Effector memory CD8-positive, alpha-beta T cell (primary cell): ENCODE data around the gene ADGRG2.
A peak's percentile ranks its signal among the peaks of the same experiment; 100 is the strongest.

Experiments
- ATAC-seq: fragments of 150-1000 bp; cut with Tn5 transposase; replicated peaks from 2 replicates; pipeline ENCODE4 v1.10.0; 2021; ENCODE audit warnings: mild to moderate bottlenecking, moderate library complexity
- DNase-seq, 3 experiments: peaks; one replicate each; pipeline ENCODE4 v3.0.0; 2021
- H3K27ac Mint-ChIP-seq, 2 donors: one replicate each; pipeline ENCODE4 v1.8.0; 2022; ENCODE audit warnings: mild to moderate bottlenecking in 2 of 2, mixed read lengths in 2 of 2, moderate library complexity in 2 of 2
- H3K27me3 Mint-ChIP-seq, 2 donors: one replicate each; pipeline ENCODE4 v1.8.0; 2022; ENCODE audit warnings: mixed read lengths in 2 of 2
- H3K36me3 Mint-ChIP-seq: one replicate; pipeline ENCODE4 v1.8.0; 2022; ENCODE audit warnings: mild to moderate bottlenecking, moderate library complexity, mixed read lengths; ENCODE audit not compliant: insufficient read depth
- H3K4me1 Mint-ChIP-seq, 2 donors: one replicate each; pipeline ENCODE4 v1.8.0; 2022; ENCODE audit warnings: low read depth in 2 of 2, mixed read lengths in 2 of 2
- H3K4me3 Mint-ChIP-seq, 2 donors: one replicate each; pipeline ENCODE4 v1.8.0; 2022; ENCODE audit warnings: mild to moderate bottlenecking in 2 of 2, mixed read lengths in 2 of 2, moderate library complexity in 2 of 2
- H3K9me3 Mint-ChIP-seq, 2 donors: one replicate each; pipeline ENCODE4 v1.8.0; 2022; ENCODE audit warnings: mixed read lengths in 2 of 2
- total RNA-seq, 9 experiments: gene quantifications; one replicate each; lab custom pipeline; 2026; lab: John Stamatoyannopoulos, UW

The ADGRG2 gene, protein sequence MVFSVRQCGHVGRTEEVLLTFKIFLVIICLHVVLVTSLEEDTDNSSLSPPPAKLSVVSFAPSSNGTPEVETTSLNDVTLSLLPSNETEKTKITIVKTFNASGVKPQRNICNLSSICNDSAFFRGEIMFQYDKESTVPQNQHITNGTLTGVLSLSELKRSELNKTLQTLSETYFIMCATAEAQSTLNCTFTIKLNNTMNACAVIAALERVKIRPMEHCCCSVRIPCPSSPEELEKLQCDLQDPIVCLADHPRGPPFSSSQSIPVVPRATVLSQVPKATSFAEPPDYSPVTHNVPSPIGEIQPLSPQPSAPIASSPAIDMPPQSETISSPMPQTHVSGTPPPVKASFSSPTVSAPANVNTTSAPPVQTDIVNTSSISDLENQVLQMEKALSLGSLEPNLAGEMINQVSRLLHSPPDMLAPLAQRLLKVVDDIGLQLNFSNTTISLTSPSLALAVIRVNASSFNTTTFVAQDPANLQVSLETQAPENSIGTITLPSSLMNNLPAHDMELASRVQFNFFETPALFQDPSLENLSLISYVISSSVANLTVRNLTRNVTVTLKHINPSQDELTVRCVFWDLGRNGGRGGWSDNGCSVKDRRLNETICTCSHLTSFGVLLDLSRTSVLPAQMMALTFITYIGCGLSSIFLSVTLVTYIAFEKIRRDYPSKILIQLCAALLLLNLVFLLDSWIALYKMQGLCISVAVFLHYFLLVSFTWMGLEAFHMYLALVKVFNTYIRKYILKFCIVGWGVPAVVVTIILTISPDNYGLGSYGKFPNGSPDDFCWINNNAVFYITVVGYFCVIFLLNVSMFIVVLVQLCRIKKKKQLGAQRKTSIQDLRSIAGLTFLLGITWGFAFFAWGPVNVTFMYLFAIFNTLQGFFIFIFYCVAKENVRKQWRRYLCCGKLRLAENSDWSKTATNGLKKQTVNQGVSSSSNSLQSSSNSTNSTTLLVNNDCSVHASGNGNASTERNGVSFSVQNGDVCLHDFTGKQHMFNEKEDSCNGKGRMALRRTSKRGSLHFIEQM
- total RNA-seq = 0 to 0.30 (median 0) reads per million in 9 experiments

DNA sequence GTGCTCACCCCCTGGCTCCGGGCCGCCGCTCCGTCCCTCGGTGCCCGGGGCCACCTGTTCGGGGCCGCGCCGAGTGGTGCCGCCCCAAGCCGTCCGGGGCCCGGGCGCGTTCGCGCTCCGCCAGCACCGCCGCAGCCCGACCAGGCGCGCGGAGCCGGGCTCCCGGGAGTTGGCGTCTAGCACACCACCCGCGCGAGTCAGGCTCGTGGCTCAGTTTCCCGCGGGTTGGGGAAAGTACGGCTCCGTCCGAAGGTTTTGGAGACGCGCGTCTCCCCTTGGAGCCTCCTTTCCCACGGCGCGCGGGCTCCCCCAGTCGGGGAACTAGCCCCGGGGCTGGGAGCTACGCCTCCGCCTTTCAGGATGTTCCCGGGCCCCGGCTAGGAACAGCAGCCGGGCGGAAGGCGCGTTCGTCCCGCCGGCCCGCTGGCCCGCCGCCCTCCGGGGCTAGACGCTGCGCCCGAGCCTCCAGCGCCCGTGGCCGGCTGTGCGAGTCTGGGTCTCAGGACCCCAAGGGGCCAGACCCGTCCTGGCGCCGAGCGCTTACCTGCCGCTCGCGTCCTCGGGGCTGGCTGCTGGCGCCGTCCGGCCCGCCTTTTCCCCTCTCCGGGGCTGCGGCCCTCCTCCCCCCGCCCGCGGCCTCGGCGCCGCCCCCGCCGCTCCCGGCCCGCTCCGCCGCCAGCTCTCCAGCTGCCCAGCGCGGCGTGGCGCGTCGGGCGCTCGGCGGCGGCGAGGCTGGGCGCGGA is at the start of gene ADGRG2:
Gene ADGRG2, minus strand, starts transcription at position 571 of the 743 bp plus-strand sequence. CDS start 53,634 bp downstream, outside the sequence.
- peak within 1 kb of the TSS; percentile 31 to 55 for H3K4me3 Mint-ChIP-seq
- H3K27me3 Mint-ChIP-seq = peaks cover 29 to 36% of the 10 kb centered on the region in 2 donors
- H3K27ac Mint-ChIP-seq = no peak within 1 kb of the TSS

DNA sequence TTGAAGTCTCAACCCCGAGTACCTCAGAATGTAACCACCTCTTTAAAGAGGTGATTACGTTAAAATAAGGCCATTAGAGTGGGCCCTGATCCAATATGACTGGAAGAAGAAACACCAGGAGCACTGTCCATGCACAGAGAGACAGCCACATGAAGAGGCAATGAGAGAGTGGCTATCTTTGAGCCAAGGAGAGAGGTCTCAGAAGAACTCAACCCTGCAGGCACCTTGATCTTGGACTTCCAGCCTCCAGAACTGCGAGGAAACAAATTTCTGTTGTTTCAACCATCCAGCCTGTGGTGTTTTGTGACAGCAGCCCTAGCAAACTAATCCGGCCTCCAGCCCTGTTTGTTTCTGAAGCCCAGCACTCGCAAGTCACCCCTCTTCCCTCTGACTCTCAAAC is 46.3 kb upstream of the ADGRG2 start:
- no peaks in the 10 kb centered on the region for H3K4me1 Mint-ChIP-seq
- ATAC-seq = no peak
- no peaks in the 10 kb centered on the region for H3K27me3 Mint-ChIP-seq

More for the DNA sequence above, at the start of gene ADGRG2:
- no peaks in the 10 kb centered on the region for H3K4me1 Mint-ChIP-seq
- no peak for DNase-seq
- H3K36me3 Mint-ChIP-seq = no peaks in the 10 kb centered on the region
- no peak for ATAC-seq
- H3K9me3 Mint-ChIP-seq = no peaks in the 10 kb centered on the region

DNA sequence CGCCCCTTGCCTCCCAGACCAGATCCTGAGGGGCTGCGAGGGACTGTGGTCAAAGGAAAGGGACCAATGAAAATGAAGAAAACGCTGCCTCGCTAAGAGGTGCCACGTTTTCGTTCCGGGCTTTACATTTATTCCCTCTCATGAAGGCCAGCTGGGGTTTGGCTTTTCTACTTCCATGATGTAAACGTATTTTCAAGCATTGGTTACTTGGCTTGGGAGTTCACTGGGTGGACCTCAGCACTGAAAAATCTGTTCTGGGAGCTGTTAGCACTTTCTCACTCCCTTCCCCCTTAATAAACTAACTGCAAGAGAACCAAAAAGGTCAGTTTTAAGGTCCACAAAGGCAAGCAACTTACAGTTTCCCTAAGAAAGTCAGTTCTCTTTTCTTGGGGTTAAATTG is 40.6 kb upstream of the ADGRG2 start:
- no peak for ATAC-seq
- Mint-ChIP-seq H3K36me3 (no peaks in the 10 kb centered on the region), H3K4me1 (no peaks in the 10 kb centered on the region), H3K27ac (no peak overlapping the region), H3K4me3 (no peak overlapping the region), H3K9me3 (no peaks in the 10 kb centered on the region), H3K27me3 (no peaks in the 10 kb centered on the region)
- DNase-seq = no peak

More for the DNA sequence above, 46.3 kb upstream of the ADGRG2 start:
- H3K9me3 Mint-ChIP-seq = no peaks in the 10 kb centered on the region
- H3K27ac Mint-ChIP-seq = no peak overlapping the region
- no peaks in the 10 kb centered on the region for H3K36me3 Mint-ChIP-seq
- H3K4me3 Mint-ChIP-seq = no peak overlapping the region
- no peak for DNase-seq

DNA sequence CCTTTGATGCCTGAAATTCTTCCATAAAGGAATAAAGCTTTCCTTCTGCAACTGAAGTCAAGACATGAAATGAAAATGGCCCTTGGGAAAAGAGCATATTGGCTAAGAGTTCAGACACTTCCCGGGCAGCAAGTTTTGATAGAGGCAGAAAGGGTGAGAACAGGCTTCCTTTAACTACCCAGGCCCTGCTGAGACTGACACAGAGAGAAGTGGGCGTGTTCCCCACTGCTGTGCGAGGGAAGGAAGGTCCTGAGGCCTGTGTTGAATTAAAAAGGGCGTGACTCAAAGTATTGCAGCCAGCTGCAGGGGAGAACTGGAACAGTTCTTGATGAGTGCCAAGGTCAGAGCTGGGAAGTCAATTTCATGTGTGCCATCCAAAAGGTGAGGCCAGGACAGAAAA is 33.9 kb upstream of the ADGRG2 start:
- no peaks in the 10 kb centered on the region for H3K9me3 Mint-ChIP-seq
- no peak for ATAC-seq
- DNase-seq = no peak
- H3K4me1 Mint-ChIP-seq = no peaks in the 10 kb centered on the region
- no peak overlapping the region for H3K4me3 Mint-ChIP-seq
- no peaks in the 10 kb centered on the region for H3K36me3 Mint-ChIP-seq
- no peak overlapping the region for H3K27ac Mint-ChIP-seq
- H3K27me3 Mint-ChIP-seq = peaks cover 0 to 11% of the 10 kb centered on the region in 2 donors

DNA sequence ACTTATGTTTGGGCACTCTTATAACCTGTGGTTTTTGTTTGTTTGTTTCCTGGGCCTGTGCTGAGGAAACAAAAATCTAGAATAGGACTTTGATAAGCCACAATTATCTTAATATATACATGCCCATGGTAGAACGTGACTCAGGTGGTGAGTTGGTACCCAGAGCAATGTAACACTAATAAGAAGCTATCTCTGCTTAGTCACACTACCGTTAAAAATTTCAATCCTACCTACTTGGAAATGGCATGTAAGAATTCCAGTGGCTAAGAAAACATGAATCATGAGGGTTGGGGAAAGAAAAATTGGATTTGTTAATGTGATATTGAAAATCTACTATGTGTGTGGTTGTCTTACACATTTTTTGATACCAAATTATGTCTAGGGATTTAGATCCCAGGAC is 30.5 kb upstream of the ADGRG2 start:
- Mint-ChIP-seq H3K4me3 (no peak overlapping the region), H3K4me1 (no peaks in the 10 kb centered on the region), H3K27ac (no peak overlapping the region), H3K9me3 (no peaks in the 10 kb centered on the region), H3K36me3 (no peaks in the 10 kb centered on the region), H3K27me3 (peaks cover 0 to 11% of the 10 kb centered on the region in 2 donors)
- DNase-seq (no peak), ATAC-seq (no peak)

DNA sequence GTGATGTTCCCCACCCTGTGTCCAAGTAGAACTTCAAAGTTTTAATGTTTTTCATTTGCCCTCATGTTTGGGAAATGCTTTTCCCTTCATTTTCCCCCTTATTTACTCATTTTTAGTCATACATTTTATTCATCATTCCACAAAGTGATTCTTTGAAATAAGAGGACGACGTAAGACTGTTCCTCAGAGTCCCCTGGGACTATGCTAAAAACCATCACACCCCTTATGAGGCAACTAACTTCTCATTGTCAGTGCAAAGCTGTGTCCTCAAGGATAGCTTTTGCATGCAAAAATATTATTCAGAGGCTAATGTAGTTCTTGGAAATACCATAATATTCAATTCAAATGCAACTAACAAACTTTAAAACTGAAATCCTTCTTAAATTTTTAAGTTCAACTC is 14.8 kb upstream of the ADGRG2 start:
- no peak for DNase-seq
- no peaks in the 10 kb centered on the region for H3K4me1 Mint-ChIP-seq
- H3K9me3 Mint-ChIP-seq = no peaks in the 10 kb centered on the region
- no peaks in the 10 kb centered on the region for H3K36me3 Mint-ChIP-seq
- H3K4me3 Mint-ChIP-seq = no peak overlapping the region
- no peak overlapping the region for H3K27ac Mint-ChIP-seq
- peaks cover 0 to 11% of the 10 kb centered on the region in 2 donors for H3K27me3 Mint-ChIP-seq
- ATAC-seq = no peak

DNA sequence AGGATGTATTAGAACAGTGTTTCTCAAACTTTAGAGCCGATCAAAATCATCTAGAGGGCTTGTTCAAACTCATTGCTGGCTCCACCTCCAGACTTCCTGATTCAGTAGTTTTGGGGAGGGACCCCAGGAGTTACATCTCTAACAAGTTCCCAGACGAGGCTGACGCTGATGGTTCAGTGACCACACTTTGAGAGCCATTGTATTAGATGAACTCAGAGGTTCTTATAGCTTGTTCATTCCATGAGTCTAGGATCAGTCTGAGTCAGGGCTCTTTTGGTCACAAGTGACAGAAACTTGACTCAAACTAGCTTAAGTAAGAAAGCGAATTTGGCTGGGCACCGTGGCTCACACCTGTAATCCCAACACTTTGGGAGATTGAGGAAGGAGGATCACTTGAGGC is 11.5 kb upstream of the ADGRG2 start:
- ATAC-seq = no peak
- H3K4me3 Mint-ChIP-seq = no peak overlapping the region
- no peak overlapping the region for H3K27ac Mint-ChIP-seq
- H3K9me3 Mint-ChIP-seq = no peaks in the 10 kb centered on the region
- no peaks in the 10 kb centered on the region for H3K36me3 Mint-ChIP-seq
- no peaks in the 10 kb centered on the region for H3K4me1 Mint-ChIP-seq
- no peak for DNase-seq
- peaks cover 0 to 6% of the 10 kb centered on the region in 2 donors for H3K27me3 Mint-ChIP-seq

DNA sequence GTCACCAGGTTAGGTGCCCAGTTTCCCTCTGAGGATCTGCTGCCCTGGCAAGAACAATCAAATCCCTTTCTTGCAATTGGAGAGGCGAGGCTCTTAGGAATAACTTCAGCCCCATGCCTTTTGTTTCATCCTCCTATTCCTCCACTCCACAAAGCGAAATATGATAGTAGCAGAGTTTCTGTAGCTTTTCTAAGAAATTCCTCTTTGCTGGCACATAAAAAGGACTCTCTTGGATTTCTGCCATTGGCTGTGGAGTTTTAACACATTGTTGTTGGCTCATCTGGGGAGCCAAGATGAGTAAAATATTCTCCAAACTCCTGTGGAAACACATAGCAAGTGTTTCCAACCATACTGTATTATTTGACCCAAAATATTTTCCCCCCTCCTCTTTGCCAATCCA is 11.0 kb upstream of the ADGRG2 start:
- Mint-ChIP-seq H3K4me1 (no peaks in the 10 kb centered on the region), H3K27me3 (peaks cover 0 to 6% of the 10 kb centered on the region in 2 donors), H3K9me3 (no peaks in the 10 kb centered on the region), H3K27ac (no peak overlapping the region), H3K36me3 (no peaks in the 10 kb centered on the region), H3K4me3 (no peak overlapping the region)
- DNase-seq = no peak
- no peak for ATAC-seq

DNA sequence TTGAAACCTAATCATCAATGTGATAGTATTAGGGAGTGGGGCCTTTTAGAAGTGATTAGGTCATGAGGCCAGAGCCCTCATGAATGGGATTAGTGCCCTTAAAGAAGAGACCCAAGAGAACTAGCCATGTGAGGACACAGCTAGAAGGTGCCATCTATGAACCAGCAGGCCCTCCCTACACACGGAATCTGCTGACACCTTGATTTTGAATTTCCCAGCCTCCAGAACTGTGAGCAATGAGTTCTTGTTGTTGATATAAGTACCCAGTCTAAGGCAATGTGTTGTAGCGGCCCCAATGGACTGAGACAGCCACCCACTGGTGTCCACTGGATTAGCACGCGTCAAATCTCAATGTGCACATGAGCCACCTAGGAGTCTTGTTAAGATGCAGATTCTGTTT is 8.4 kb upstream of the ADGRG2 start:
- Mint-ChIP-seq H3K27me3 (peaks cover under 1 to 6% of the 10 kb centered on the region in 2 donors), H3K27ac (no peak overlapping the region), H3K4me1 (no peaks in the 10 kb centered on the region), H3K9me3 (no peaks in the 10 kb centered on the region), H3K36me3 (no peaks in the 10 kb centered on the region), H3K4me3 (no peak overlapping the region)
- ATAC-seq (no peak), DNase-seq (no peak)

DNA sequence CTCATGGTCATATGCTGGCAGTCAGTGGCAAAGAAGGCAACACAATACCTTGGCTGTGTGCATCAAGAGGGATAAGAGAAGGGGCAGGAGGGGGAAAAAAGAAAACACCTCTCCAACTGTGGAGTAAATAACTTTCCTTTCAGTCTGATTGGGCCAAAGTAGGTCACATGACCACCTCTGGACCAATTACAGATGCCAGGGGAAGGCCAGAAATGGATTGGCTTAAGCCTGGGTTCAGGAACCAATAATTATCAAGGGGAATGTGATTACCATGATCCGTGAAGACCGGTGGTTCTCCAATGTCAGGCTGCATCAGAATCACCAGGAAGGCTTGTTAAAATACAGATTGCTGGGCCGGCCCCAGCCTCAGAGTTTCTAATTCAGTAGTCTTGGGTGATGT is 7.4 kb upstream of the ADGRG2 start:
- no peak for DNase-seq
- Mint-ChIP-seq H3K4me3 (no peak overlapping the region), H3K9me3 (no peaks in the 10 kb centered on the region), H3K27me3 (peaks cover 3 to 7% of the 10 kb centered on the region in 2 donors), H3K27ac (no peak overlapping the region), H3K4me1 (no peaks in the 10 kb centered on the region), H3K36me3 (no peaks in the 10 kb centered on the region)
- ATAC-seq = no peak

DNA sequence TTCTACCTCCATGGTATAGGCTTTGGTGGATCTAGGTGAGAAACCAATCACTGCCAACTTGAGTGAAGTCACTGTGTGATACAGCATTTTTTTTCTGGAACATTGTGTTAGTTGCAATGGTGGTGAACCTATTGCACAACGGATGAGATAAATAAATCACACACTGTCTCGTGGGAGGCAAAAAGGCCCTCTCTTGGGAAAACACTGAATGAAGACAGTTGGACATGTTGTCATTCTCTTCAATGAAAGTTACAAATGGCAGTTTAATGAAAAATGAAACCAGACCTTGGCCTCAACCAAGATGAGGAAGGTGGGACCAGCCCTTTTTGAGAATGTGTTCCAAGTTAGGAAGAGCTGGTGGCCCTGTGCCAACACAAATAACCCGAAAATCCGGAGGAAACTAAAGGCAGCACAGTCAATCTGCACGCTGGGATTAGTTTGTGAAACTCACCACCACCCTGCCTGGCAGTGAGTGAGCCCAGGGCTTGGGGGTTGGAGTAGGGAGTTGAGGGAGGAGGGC is 5.4 kb upstream of the ADGRG2 start:
- Mint-ChIP-seq H3K4me3 (no peak overlapping the region), H3K27me3 (peaks cover 11 to 15% of the 10 kb centered on the region in 2 donors), H3K36me3 (no peaks in the 10 kb centered on the region), H3K4me1 (no peaks in the 10 kb centered on the region), H3K27ac (no peak overlapping the region), H3K9me3 (no peaks in the 10 kb centered on the region)
- no peak for ATAC-seq
- DNase-seq = no peak

DNA sequence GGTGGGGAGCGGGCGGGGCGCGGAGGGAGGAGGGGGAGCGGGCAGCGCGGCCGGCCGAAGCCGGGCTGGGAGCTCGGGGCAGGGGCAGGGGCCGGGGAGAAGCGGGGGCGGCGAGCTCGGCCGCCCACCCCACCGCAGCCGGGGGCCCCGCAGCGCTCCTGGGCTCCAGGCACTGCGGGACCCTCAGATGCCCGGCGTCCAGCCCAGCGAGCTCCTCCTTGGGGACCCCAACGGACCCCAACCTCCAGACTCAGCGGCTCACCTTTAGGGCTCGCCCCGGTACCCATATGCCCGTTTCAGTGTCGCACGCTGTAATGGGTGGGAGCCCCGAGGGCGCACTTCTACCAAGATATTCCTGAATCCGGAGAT is 357 bp upstream of the ADGRG2 start:
- Mint-ChIP-seq H3K36me3 (no peaks in the 10 kb centered on the region), H3K27ac (no peak overlapping the region), H3K4me3 (peak overlapping the region; percentile 31 to 55)

DNA sequence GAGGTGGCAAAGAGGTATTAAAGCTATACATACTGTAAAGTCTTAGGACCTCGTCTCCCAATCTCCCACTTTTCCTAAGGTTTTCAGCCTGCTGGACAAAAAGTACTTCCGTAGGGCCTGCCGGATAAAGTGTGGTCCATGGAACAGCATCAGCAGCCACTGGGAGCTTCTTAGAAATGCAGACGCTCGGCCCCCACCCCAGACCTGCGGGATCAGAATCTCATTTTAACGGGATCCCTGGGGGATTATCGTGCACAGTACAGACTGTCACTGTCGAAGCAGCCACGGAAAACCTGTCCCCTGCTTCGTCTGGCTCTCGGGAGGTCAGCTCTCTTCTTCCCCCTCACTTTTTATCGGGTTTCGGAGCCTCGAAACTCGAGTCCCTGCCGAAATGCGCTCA is 802 bp downstream of the ADGRG2 start:
- no peaks in the 10 kb centered on the region for H3K36me3 Mint-ChIP-seq
- no peaks in the 10 kb centered on the region for H3K9me3 Mint-ChIP-seq
- H3K27me3 Mint-ChIP-seq = peaks cover 32 to 36% of the 10 kb centered on the region in 2 donors
- no peak overlapping the region for H3K4me3 Mint-ChIP-seq
- H3K27ac Mint-ChIP-seq = no peak overlapping the region
- H3K4me1 Mint-ChIP-seq = no peaks in the 10 kb centered on the region
- ATAC-seq = no peak
- DNase-seq = no peak

More for the DNA sequence above, 357 bp upstream of the ADGRG2 start:
- Mint-ChIP-seq H3K4me1 (no peaks in the 10 kb centered on the region), H3K9me3 (no peaks in the 10 kb centered on the region), H3K27me3 (peaks cover 29 to 36% of the 10 kb centered on the region in 2 donors)
- ATAC-seq (no peak), DNase-seq (no peak)
